Measurements from ENCODE around the gene ZMAT5. TPM values are rescaled to one million over a fixed set of nuclear protein-coding genes. Genes with fewer than 3 reads are reported as not detected.

ZMAT5 gene
- polyA plus RNA-seq, result 10 to 100 TPM; 20.3 to 31.2 TPM

DNA sequence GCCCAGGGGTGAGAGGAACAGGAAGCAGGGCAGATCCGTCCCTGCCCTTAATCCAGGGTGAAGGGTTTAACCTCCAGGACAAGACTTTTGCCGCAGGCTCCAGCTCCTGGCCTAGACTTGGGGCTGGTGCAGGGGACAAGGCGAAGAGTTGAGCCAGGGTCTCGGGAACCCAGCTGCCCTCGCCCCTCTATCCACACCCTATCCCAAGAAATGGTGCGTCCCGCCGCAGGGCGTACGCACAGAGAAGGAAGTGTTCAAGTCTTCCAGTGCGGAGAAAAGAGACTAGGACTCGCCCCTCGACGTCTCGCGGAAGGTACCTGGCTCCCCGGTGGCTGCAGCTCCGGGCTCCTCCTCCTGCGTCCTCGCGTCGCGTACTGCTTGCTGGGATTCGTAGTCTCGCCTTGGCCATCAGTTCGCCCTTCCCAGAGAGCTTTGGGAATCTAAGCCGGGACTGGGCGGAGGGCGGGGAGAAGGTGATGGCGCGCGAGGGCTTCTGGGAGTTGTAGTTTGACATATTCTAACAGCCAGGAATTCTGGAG lies at the start of gene ZMAT5:
ZMAT5 (minus strand) TSS at position 376 of the 539 bp plus-strand sequence. CDS start 18,463 bp downstream, outside the sequence.
- Histone ChIP-seq H3K27ac (ENCODE audit: low read depth in 2 of 2, low read length in 1 of 2) (peak within 1 kb of the TSS; percentile 90 to 95), H3K4me1 (ENCODE audit: control insufficient read depth in 2 of 2, insufficient read depth in 2 of 2, low read length in 1 of 2) (peaks cover 0 to 6% of the 10 kb centered on the region in 2 donors), H3K4me3 (ENCODE audit: low read depth in 1 of 2, low read length in 2 of 2) (peak within 1 kb of the TSS; percentile 84 to 95), H3K36me3 (ENCODE audit: control insufficient read depth in 2 of 2, insufficient read depth in 2 of 2, low read length in 1 of 2) (peaks cover 0 to 5% of the 10 kb centered on the region in 2 donors), H3K9me3 (ENCODE audit: control insufficient read depth in 2 of 2, insufficient read depth in 1 of 2, low read depth in 1 of 2, low read length in 1 of 2) (no peaks in the 10 kb centered on the region), H3K27me3 (ENCODE audit: control insufficient read depth in 1 of 2, insufficient read depth in 2 of 2, low read length in 2 of 2) (no peaks in the 10 kb centered on the region)
- 0 to 1% methylated on average over 32 of the region's 32 CpGs for WGBS, 2 donors

GRCh38 chr22:29816539-29816938 lies 49.7 kb upstream of the ZMAT5 start:
- Histone ChIP-seq H3K4me1 (ENCODE audit: control insufficient read depth in 2 of 2, insufficient read depth in 2 of 2, low read length in 1 of 2) (peaks cover 0 to 5% of the 10 kb centered on the region in 2 donors), H3K27me3 (ENCODE audit: control insufficient read depth in 1 of 2, insufficient read depth in 2 of 2, low read length in 2 of 2) (no peaks in the 10 kb centered on the region), H3K36me3 (ENCODE audit: control insufficient read depth in 2 of 2, insufficient read depth in 2 of 2, low read length in 1 of 2) (peaks cover 0 to 19% of the 10 kb centered on the region in 2 donors), H3K27ac (ENCODE audit: low read depth in 2 of 2, low read length in 1 of 2) (peak overlapping the region; percentile 83 to 85), H3K9me3 (ENCODE audit: control insufficient read depth in 2 of 2, insufficient read depth in 1 of 2, low read depth in 1 of 2, low read length in 1 of 2) (no peaks in the 10 kb centered on the region), H3K4me3 (ENCODE audit: low read depth in 1 of 2, low read length in 2 of 2) (no peak overlapping the region)
- 58 to 63% methylated on average over 6 of the region's 6 CpGs for WGBS, 2 donors

- peak overlapping the region; percentile 80 to 83 for H3K27ac ChIP-seq (ENCODE audit: low read depth in 2 of 2, low read length in 1 of 2)
- no peaks in the 10 kb centered on the region for H3K27me3 ChIP-seq (ENCODE audit: control insufficient read depth in 1 of 2, insufficient read depth in 2 of 2, low read length in 2 of 2)
- H3K9me3 ChIP-seq (ENCODE audit: control insufficient read depth in 2 of 2, insufficient read depth in 1 of 2, low read depth in 1 of 2, low read length in 1 of 2), result no peaks in the 10 kb centered on the region
- peaks cover 0 to 19% of the 10 kb centered on the region in 2 donors for H3K36me3 ChIP-seq (ENCODE audit: control insufficient read depth in 2 of 2, insufficient read depth in 2 of 2, low read length in 1 of 2)
- no peak overlapping the region for H3K4me3 ChIP-seq (ENCODE audit: low read depth in 1 of 2, low read length in 2 of 2)
- peaks cover 0 to 5% of the 10 kb centered on the region in 2 donors for H3K4me1 ChIP-seq (ENCODE audit: control insufficient read depth in 2 of 2, insufficient read depth in 2 of 2, low read length in 1 of 2)
- 32 to 43% methylated on average over 2 of the region's 2 CpGs for WGBS, 2 donors
Observed at GRCh38 chr22:29816128-29816527, 49.3 kb upstream of the ZMAT5 start.

GRCh38 chr22:29815580-29815979 lies 48.8 kb upstream of the ZMAT5 start:
- 42 to 70% methylated on average over 4 of the region's 4 CpGs for WGBS, 2 donors
- Histone ChIP-seq H3K4me1 (ENCODE audit: control insufficient read depth in 2 of 2, insufficient read depth in 2 of 2, low read length in 1 of 2) (peaks cover 0 to 5% of the 10 kb centered on the region in 2 donors), H3K9me3 (ENCODE audit: control insufficient read depth in 2 of 2, insufficient read depth in 1 of 2, low read depth in 1 of 2, low read length in 1 of 2) (no peaks in the 10 kb centered on the region), H3K27me3 (ENCODE audit: control insufficient read depth in 1 of 2, insufficient read depth in 2 of 2, low read length in 2 of 2) (no peaks in the 10 kb centered on the region), H3K36me3 (ENCODE audit: control insufficient read depth in 2 of 2, insufficient read depth in 2 of 2, low read length in 1 of 2) (peaks cover 0 to 19% of the 10 kb centered on the region in 2 donors), H3K27ac (ENCODE audit: low read depth in 2 of 2, low read length in 1 of 2) (peak overlapping the region; percentile 80 to 83), H3K4me3 (ENCODE audit: low read depth in 1 of 2, low read length in 2 of 2) (no peak overlapping the region)

DNA sequence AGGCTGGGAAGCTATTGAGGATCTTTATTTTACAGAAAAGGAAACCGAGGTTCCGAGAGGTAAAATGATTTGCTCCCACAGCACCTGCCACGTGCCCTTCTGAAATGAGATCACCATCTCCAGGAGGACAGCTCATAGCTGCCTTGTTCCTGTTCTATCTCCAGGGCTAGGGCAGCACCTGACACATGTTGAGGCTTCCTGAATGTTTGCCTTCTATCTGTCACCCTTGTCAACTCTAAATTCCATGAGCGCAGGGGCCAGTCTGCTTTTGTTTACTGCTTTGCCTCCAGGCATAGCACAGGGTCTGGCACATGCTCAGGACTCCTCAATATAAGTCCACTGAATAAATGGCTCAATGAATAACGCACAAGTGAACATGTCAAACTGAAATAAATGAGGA lies 47.2 kb upstream of the ZMAT5 start:
- Histone ChIP-seq H3K9me3 (ENCODE audit: control insufficient read depth in 2 of 2, insufficient read depth in 1 of 2, low read depth in 1 of 2, low read length in 1 of 2) (no peaks in the 10 kb centered on the region), H3K4me3 (ENCODE audit: low read depth in 1 of 2, low read length in 2 of 2) (no peak overlapping the region), H3K27me3 (ENCODE audit: control insufficient read depth in 1 of 2, insufficient read depth in 2 of 2, low read length in 2 of 2) (no peaks in the 10 kb centered on the region), H3K36me3 (ENCODE audit: control insufficient read depth in 2 of 2, insufficient read depth in 2 of 2, low read length in 1 of 2) (peaks cover 0 to 19% of the 10 kb centered on the region in 2 donors), H3K4me1 (ENCODE audit: control insufficient read depth in 2 of 2, insufficient read depth in 2 of 2, low read length in 1 of 2) (peaks cover 0 to 5% of the 10 kb centered on the region in 2 donors), H3K27ac (ENCODE audit: low read depth in 2 of 2, low read length in 1 of 2) (peak overlapping the region; percentile 40 to 50)
- WGBS, 2 donors, result 67 to 71% methylated on average over 5 of the region's 5 CpGs

DNA sequence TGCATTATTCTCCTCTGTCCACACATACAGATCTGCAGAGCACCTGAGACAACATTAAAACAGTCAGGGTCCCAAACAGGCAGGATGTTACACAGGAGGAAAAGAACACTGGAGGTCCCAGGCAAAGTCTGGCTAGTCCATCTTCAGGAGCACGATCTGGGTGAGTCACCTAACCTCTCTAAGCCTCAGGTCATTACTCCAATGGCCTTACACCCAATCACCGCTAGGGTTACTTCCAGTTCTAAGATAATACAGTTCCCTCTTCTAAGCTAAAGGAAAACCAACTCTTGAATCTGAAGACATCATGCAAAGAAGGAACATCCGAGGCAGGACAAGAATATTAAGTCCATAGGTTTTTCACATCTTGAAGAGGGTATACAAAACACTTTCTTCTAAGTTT lies 46.8 kb upstream of the ZMAT5 start:
- peak overlapping the region; percentile 40 to 50 for H3K27ac ChIP-seq (ENCODE audit: low read depth in 2 of 2, low read length in 1 of 2)
- H3K36me3 ChIP-seq (ENCODE audit: control insufficient read depth in 2 of 2, insufficient read depth in 2 of 2, low read length in 1 of 2), result peaks cover 0 to 19% of the 10 kb centered on the region in 2 donors
- no peak overlapping the region for H3K4me3 ChIP-seq (ENCODE audit: low read depth in 1 of 2, low read length in 2 of 2)
- no peaks in the 10 kb centered on the region for H3K27me3 ChIP-seq (ENCODE audit: control insufficient read depth in 1 of 2, insufficient read depth in 2 of 2, low read length in 2 of 2)
- no peaks in the 10 kb centered on the region for H3K9me3 ChIP-seq (ENCODE audit: control insufficient read depth in 2 of 2, insufficient read depth in 1 of 2, low read depth in 1 of 2, low read length in 1 of 2)
- H3K4me1 ChIP-seq (ENCODE audit: control insufficient read depth in 2 of 2, insufficient read depth in 2 of 2, low read length in 1 of 2), result peaks cover 0 to 5% of the 10 kb centered on the region in 2 donors
- 71 to 76% methylated on average over 3 of the region's 3 CpGs for WGBS, 2 donors

DNA sequence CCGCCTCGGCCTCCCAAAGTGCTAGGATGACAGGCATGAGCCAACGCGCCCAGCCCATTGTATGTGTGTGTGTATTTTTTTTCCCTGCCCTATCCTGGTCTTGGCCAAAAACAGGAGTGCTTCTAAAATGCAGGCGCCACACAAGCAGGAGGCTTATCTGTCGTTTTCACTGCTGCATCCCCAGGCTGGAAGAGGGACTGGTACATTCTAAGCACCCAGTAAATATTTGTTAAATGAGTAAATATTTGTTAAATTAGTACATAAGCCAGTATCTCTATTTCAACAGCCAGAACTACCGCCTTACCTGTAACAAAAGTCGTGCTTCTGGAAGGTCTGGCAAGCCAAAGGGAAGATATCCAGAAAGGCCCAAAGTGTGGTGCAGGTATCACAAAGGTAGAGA lies 46.3 kb upstream of the ZMAT5 start:
- H3K27ac ChIP-seq (ENCODE audit: low read depth in 2 of 2, low read length in 1 of 2), result peak overlapping the region; percentile 11 to 33
- 77 to 83% methylated on average over 8 of the region's 8 CpGs for WGBS, 2 donors
- no peaks in the 10 kb centered on the region for H3K9me3 ChIP-seq (ENCODE audit: control insufficient read depth in 2 of 2, insufficient read depth in 1 of 2, low read depth in 1 of 2, low read length in 1 of 2)
- H3K27me3 ChIP-seq (ENCODE audit: control insufficient read depth in 1 of 2, insufficient read depth in 2 of 2, low read length in 2 of 2), result no peaks in the 10 kb centered on the region
- H3K36me3 ChIP-seq (ENCODE audit: control insufficient read depth in 2 of 2, insufficient read depth in 2 of 2, low read length in 1 of 2), result peaks cover 0 to 23% of the 10 kb centered on the region in 2 donors
- no peak overlapping the region for H3K4me3 ChIP-seq (ENCODE audit: low read depth in 1 of 2, low read length in 2 of 2)
- peaks cover 0 to 5% of the 10 kb centered on the region in 2 donors for H3K4me1 ChIP-seq (ENCODE audit: control insufficient read depth in 2 of 2, insufficient read depth in 2 of 2, low read length in 1 of 2)

DNA sequence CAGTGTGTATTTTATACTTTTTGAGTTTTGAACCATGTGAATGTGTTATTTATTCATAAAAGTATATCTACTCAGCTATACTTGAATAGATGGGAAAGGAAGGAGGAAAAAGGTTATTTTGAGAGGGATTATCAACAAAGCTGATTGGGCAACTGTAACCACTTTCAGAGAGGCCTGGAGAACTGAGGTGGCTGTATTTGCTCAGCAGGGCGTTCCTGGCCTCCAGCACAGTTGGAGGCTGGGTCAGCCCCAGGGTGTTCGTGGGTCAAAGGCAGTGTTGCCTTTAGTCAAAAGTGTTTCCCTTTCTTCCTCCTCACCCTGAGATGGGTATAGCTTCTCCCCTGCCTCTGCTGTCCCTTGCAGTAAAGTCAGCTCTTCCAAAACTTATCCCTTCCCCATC lies 44.6 kb upstream of the ZMAT5 start:
- no peaks in the 10 kb centered on the region for H3K9me3 ChIP-seq (ENCODE audit: control insufficient read depth in 2 of 2, insufficient read depth in 1 of 2, low read depth in 1 of 2, low read length in 1 of 2)
- H3K27me3 ChIP-seq (ENCODE audit: control insufficient read depth in 1 of 2, insufficient read depth in 2 of 2, low read length in 2 of 2), result no peaks in the 10 kb centered on the region
- H3K27ac ChIP-seq (ENCODE audit: low read depth in 2 of 2, low read length in 1 of 2), result no peak overlapping the region
- WGBS, 2 donors, result 53 to 65% methylated on average over 2 of the region's 2 CpGs
- peaks cover 2 to 31% of the 10 kb centered on the region in 2 donors for H3K36me3 ChIP-seq (ENCODE audit: control insufficient read depth in 2 of 2, insufficient read depth in 2 of 2, low read length in 1 of 2)
- H3K4me1 ChIP-seq (ENCODE audit: control insufficient read depth in 2 of 2, insufficient read depth in 2 of 2, low read length in 1 of 2), result no peaks in the 10 kb centered on the region
- no peak overlapping the region for H3K4me3 ChIP-seq (ENCODE audit: low read depth in 1 of 2, low read length in 2 of 2)

DNA sequence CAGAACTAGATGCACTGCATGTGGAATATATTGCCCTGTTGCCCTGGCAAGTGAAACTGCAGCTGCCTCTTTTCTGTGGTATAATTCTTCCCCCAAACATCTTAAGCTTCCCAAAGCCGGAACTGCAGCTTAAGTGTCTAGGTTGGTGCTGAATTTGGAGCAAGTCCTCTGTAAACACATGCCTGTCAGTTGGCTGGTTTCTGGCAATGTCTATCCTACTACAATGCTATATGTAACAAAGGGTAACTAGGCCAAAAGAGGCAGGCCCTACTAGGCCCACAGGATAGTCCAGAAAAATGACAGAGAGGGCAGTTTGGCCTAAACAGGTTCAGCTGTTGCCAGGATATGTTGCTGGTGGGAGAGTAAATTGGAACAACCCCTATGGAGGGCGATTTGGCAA lies 43.4 kb upstream of the ZMAT5 start:
- Histone ChIP-seq H3K4me3 (ENCODE audit: low read depth in 1 of 2, low read length in 2 of 2) (no peak overlapping the region), H3K36me3 (ENCODE audit: control insufficient read depth in 2 of 2, insufficient read depth in 2 of 2, low read length in 1 of 2) (peaks cover 8 to 41% of the 10 kb centered on the region in 2 donors), H3K27ac (ENCODE audit: low read depth in 2 of 2, low read length in 1 of 2) (peak overlapping the region; percentile 0 to 52), H3K27me3 (ENCODE audit: control insufficient read depth in 1 of 2, insufficient read depth in 2 of 2, low read length in 2 of 2) (no peaks in the 10 kb centered on the region), H3K9me3 (ENCODE audit: control insufficient read depth in 2 of 2, insufficient read depth in 1 of 2, low read depth in 1 of 2, low read length in 1 of 2) (no peaks in the 10 kb centered on the region), H3K4me1 (ENCODE audit: control insufficient read depth in 2 of 2, insufficient read depth in 2 of 2, low read length in 1 of 2) (peaks cover 0 to 2% of the 10 kb centered on the region in 2 donors)
- 64 to 66% methylated on average over 2 of the region's 2 CpGs for WGBS, 2 donors

- Histone ChIP-seq H3K27me3 (ENCODE audit: control insufficient read depth in 1 of 2, insufficient read depth in 2 of 2, low read length in 2 of 2) (no peaks in the 10 kb centered on the region), H3K27ac (ENCODE audit: low read depth in 2 of 2, low read length in 1 of 2) (no peak overlapping the region), H3K4me1 (ENCODE audit: control insufficient read depth in 2 of 2, insufficient read depth in 2 of 2, low read length in 1 of 2) (peaks cover 0 to 8% of the 10 kb centered on the region in 2 donors), H3K36me3 (ENCODE audit: control insufficient read depth in 2 of 2, insufficient read depth in 2 of 2, low read length in 1 of 2) (peaks cover 9 to 50% of the 10 kb centered on the region in 2 donors), H3K9me3 (ENCODE audit: control insufficient read depth in 2 of 2, insufficient read depth in 1 of 2, low read depth in 1 of 2, low read length in 1 of 2) (no peaks in the 10 kb centered on the region), H3K4me3 (ENCODE audit: low read depth in 1 of 2, low read length in 2 of 2) (no peak overlapping the region)
- 87 to 88% methylated on average over 6 of the region's 6 CpGs for WGBS, 2 donors
Observed at GRCh38 chr22:29806196-29806595, 39.4 kb upstream of the ZMAT5 start.

All from esophagus (tissue), 2 donors.